GM19463 (cell line): Measurements from ENCODE around the gene CLHC1.
"Not testable (repeated sequence)": the region's sequence is repeated elsewhere in the genome, so short reads cannot be mapped to it uniquely, and the experiment has no call there.

ENCODE experiments used
- ATAC-seq: cut with Tn5 transposase; IDR thresholded peaks from one replicate; pipeline ENCODE4 v1.9.1; 2021; ENCODE audit warnings: mild to moderate bottlenecking, moderate library complexity; ENCODE audit not compliant: unreplicated experiment

CLHC1 gene

GRCh38 chr2:55137024-55137958, 94.8 kb downstream of the CLHC1 start:
- no peak for ATAC-seq

- ATAC-seq = no peak
These were observed 96.0 kb downstream of the CLHC1 start for GRCh38 chr2:55136138-55136541.

GRCh38 chr2:55135491-55135890, 96.6 kb downstream of the CLHC1 start:
- no peak for ATAC-seq

GRCh38 chr2:55134316-55134706, 97.8 kb downstream of the CLHC1 start:
- ATAC-seq = peak; percentile 13

- peak; percentile 78 for ATAC-seq
These were observed 98.4 kb downstream of the CLHC1 start for GRCh38 chr2:55133467-55134315.

GRCh38 chr2:55130849-55131248, 101.2 kb downstream of the CLHC1 start:
- no peak for ATAC-seq

- not testable (repeated sequence) for ATAC-seq
These were observed 105.5 kb downstream of the CLHC1 start for GRCh38 chr2:55126643-55127042.
